GM10847 (cell line): Measurements from ENCODE around the gene ACTR10.

Experiments
- POLR2A ChIP-seq: IDR thresholded peaks from 2 replicates; pipeline ENCODE4 v1.6.1; 2011; ENCODE audit not compliant: insufficient read length; ENCODE audit errors: extremely low read depth

Gene ACTR10

DNA sequence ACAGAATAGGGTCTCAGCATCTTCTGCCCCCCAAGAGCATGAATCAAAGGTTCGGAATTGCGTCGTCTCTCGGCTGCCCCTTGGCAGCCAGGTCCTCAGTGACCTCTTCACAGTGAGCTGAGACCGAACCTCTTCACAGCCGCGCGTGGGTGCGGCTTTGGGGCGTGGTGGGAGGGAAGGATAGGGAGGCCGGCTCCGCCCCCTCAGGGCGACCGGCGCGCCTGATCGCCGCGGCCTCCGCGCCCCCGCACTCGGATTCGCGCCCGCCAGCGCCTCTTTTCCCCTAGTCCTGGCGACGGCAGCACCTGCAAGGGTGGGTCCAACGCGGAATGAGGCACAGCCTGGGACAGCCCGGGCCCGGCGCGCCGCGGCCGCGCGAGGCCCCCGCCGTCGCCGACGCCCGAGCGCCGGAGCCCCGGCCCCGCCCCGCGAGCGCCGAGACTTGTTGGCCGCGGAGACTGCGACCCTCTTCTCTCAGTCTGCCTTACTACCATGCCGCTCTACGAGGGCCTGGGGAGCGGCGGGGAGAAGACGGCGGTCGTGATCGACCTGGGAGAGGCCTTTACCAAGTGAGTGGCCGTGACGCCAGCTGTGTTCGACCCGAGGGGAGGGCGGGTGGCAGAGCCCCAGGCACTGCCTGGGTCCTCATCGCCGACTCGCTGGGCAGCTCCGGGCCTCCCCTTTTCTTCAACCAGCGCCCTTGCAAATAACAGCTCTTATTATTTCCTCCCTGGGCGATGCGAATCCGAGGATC is at the start of gene ACTR10:
Gene ACTR10, plus strand, starts transcription at position 424 of the 754 bp plus-strand sequence. Its CDS starts 69 bp downstream, at position 493.
- TF ChIP-seq POLR2A: peak; percentile 43

- no peak for TF ChIP-seq POLR2A
Observed at GRCh38 chr14:58150243-58150805, 49.6 kb upstream of the ACTR10 start.

DNA sequence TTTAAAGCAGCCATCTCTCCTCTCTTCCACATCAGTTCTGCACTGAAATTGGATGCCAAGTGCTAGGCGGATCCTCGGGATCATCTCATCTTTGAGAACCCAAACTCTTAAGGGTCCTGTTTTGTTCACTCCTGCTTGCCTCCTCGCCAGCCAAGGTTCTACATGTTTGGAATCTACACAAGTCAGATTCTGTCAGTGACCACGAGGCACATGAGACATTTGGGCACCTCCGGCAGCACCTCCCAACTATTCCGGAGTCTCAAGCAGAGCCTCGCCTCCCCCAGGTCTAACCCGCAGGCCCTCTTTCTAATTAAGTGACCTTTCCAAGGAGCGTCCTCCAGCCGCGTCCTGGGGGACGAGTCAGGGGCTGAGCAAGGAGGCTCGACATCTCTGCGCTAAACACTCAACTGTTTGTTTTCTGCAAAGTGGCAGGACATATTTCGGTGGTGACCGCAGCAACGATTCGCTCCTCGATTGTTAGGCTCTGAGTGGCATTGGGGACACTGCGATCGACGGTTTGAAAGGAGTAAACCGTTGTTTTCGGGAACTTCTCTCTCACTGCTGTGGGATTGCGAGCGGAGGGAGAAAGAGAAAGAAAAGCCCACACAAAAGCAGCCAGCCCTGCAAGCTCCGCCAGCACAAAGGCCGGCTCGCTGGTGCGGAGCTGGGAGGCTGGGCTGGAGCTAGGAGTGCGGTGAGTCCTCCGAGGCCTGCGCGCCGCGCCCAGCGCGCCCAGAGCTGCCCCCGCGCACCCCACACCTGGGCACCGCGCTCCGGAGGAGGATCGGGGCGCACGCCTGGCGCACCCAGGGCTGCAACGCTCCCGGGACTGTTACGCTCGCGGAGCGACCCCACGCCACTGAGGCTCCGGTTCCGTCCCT is 48.6 kb upstream of the ACTR10 start:
- no peak for TF ChIP-seq POLR2A

GRCh38 chr14:58152014-58152857 is 47.7 kb upstream of the ACTR10 start, which contains the start of gene ARMH4:
Gene ARMH4 (minus strand): TSS chr14:58152213. CDS start chr14:58139358, 12,855 bp downstream.
- TF ChIP-seq POLR2A: no peak

DNA sequence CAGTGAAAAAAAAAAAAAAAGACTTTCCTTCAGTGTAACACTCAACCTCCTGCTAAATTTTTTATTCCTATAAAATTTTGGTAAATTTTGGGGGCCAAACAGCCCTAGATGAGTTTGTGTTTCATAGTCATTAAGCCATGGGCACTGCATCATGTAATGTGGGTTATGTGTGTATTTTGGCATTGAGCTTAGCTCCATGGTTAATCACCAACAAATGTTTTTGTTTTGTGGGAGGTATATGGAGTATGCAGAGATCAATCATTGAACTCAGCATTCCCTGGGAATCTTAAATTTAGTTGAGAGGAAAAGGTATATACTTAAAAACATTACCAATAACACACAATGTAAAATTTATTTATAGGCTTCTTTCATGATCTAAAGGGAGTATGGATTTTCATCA is 39.4 kb upstream of the ACTR10 start:
- TF ChIP-seq POLR2A: no peak

- TF ChIP-seq POLR2A: no peak
Observed at GRCh38 chr14:58166005-58166983, 33.7 kb upstream of the ACTR10 start.

GRCh38 chr14:58167057-58167456 is 32.9 kb upstream of the ACTR10 start:
- TF ChIP-seq POLR2A: no peak

DNA sequence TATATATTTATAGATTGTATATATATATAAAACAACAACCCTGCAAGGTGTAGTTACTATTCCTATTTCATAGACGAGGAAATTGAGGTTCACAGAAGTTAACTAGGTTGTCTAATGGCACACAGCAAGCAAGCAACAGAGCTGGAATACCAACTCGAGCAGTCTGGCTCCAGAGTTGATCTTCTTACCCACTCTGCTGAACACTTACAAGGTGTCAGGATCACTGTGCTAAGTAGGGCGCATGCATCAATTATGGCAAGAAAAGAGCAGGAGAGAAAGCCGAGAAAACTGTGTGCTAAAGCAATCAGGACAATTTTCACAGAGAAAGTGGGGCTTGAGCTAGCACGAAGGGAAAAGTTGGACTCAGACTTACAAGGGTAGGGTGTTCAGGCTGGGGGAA is 32.1 kb upstream of the ACTR10 start:
- no peak for TF ChIP-seq POLR2A

- no peak for TF ChIP-seq POLR2A
Observed at GRCh38 chr14:58171090-58171489, 28.9 kb upstream of the ACTR10 start.

GRCh38 chr14:58177125-58177524 is 22.8 kb upstream of the ACTR10 start:
- no peak for TF ChIP-seq POLR2A

DNA sequence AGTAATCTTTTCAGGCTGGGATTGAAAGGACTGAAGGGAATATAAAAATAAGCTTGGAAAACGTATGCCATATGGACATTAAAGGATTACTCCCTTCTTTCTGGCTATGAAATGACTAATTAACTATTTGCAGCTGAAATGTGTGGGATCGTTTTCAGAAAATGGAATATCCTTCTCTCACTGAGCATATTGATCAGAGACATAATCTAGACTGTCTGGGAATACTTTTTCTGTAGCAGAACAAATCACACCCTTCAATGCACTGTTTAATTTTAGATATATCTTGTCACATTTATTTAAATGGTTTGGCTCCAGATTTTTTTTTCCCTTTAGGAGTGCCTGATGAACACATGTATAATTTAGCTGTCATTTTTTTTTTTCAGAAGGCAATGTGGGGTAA is 10.8 kb upstream of the ACTR10 start:
- TF ChIP-seq POLR2A: no peak

DNA sequence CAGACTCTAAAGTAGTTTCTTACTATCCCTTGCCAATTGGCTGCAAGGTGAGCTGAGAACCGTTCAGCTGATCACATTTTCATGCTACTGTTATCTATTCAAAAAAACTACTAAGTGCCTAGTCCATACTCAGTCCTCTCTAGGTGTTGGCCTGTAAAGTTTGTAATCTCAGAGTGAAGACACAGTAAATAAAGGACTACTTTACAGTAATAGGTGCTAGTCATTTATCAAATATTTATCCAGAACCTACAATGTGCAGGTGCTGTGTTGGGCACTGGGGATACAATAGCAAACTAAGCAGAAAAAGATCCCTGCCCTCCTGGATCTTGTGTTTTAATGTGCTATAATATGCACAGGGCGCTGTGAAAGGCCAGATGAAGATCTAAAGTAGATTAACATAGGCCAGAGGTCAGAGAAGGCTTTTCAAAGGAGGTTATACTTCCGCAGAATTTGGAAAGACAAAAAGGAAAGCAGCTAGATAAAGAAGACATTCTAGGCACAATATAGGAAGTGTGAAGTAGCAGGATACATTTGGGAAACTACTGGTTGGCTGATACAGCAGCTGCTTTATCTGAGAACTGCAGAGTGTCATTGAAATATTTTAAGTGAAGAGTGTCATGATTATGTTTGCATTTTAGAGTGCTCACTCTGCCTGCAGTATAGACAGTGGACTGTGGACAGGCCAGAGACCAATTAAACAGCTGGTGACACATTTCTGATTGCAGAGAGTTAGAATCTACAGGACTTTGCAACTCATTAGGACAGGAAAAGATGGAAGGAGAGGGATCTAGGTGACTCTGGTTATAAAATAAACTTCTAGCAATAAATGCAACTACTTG is 8.0 kb upstream of the ACTR10 start:
- no peak for TF ChIP-seq POLR2A

GRCh38 chr14:58193542-58193941 is 6.4 kb upstream of the ACTR10 start:
- no peak for TF ChIP-seq POLR2A
